Parathyroid adenoma (tissue), 2 donors: ENCODE measurements around the gene SMOC2.

Experiments used
- H2AFZ ChIP-seq: fragments of 300-600 bp; sonication (generic); one replicate; pipeline ENCODE4 v1.7.0; 2017; ENCODE audit warnings: antibody characterized with exemption, mild to moderate bottlenecking
- H3K27ac ChIP-seq: fragments of 300-600 bp; sonication (generic); one replicate; pipeline ENCODE4 v1.7.0; 2017
- H3K27me3 ChIP-seq: fragments of 300-600 bp; sonication (generic); one replicate; pipeline ENCODE4 v1.7.0; 2017; ENCODE audit warnings: low read length; ENCODE audit not compliant: control insufficient read depth, insufficient read depth
- H3K36me3 ChIP-seq: fragments of 300-600 bp; sonication (generic); one replicate; pipeline ENCODE4 v1.7.0; 2017; ENCODE audit warnings: low read length; ENCODE audit not compliant: control insufficient read depth, insufficient read depth
- H3K4me1 ChIP-seq: fragments of 300-600 bp; sonication (generic); one replicate; pipeline ENCODE4 v1.7.0; 2017; ENCODE audit warnings: control low read depth
- H3K4me2 ChIP-seq: fragments of 300-600 bp; sonication (generic); one replicate; pipeline ENCODE4 v1.7.0; 2017; ENCODE audit warnings: low read length
- H3K4me3 ChIP-seq: fragments of 300-600 bp; sonication (generic); one replicate; pipeline ENCODE4 v1.7.0; 2017; ENCODE audit warnings: low read depth, low read length
- H3K79me2 ChIP-seq: fragments of 300-600 bp; sonication (generic); one replicate; pipeline ENCODE4 v1.7.0; 2017; ENCODE audit warnings: control low read depth
- H3K9ac ChIP-seq: fragments of 300-600 bp; sonication (generic); one replicate; pipeline ENCODE4 v1.7.0; 2017; ENCODE audit warnings: mild to moderate bottlenecking
- H3K9me3 ChIP-seq: fragments of 300-600 bp; sonication (generic); one replicate; pipeline ENCODE4 v1.7.0; 2017; ENCODE audit warnings: low read length; ENCODE audit not compliant: control insufficient read depth
- TF ChIP-seq, protein P1 (sequence below): fragments of 300-600 bp; sonication (generic); IDR thresholded peaks from one replicate; pipeline ENCODE4 v1.7.0; 2017; ENCODE audit warnings: antibody characterized with exemption, mild to moderate bottlenecking
- donor health status: primary hyperparathyroidism.

Gene SMOC2

GRCh38 chr6:168414336-168415097 is 26.5 kb upstream of the SMOC2 start:
- Histone ChIP-seq H3K4me3 (no peak overlapping the region), H2AFZ (no peak overlapping the region), H3K36me3 (no peaks in the 10 kb centered on the region), H3K79me2 (no peaks in the 10 kb centered on the region), H3K27ac (no peak overlapping the region), H3K9me3 (no peaks in the 10 kb centered on the region), H3K27me3 (no peaks in the 10 kb centered on the region), H3K9ac (no peak overlapping the region), H3K4me1 (no peaks in the 10 kb centered on the region), H3K4me2 (no peak overlapping the region)
- TF ChIP-seq, protein P1, sequence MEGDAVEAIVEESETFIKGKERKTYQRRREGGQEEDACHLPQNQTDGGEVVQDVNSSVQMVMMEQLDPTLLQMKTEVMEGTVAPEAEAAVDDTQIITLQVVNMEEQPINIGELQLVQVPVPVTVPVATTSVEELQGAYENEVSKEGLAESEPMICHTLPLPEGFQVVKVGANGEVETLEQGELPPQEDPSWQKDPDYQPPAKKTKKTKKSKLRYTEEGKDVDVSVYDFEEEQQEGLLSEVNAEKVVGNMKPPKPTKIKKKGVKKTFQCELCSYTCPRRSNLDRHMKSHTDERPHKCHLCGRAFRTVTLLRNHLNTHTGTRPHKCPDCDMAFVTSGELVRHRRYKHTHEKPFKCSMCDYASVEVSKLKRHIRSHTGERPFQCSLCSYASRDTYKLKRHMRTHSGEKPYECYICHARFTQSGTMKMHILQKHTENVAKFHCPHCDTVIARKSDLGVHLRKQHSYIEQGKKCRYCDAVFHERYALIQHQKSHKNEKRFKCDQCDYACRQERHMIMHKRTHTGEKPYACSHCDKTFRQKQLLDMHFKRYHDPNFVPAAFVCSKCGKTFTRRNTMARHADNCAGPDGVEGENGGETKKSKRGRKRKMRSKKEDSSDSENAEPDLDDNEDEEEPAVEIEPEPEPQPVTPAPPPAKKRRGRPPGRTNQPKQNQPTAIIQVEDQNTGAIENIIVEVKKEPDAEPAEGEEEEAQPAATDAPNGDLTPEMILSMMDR: no peak

GRCh38 chr6:168415098-168415992 is 25.6 kb upstream of the SMOC2 start:
- Histone ChIP-seq H3K9me3 (no peaks in the 10 kb centered on the region), H3K4me2 (no peak overlapping the region), H3K9ac (no peak overlapping the region), H2AFZ (no peak overlapping the region), H3K4me1 (no peaks in the 10 kb centered on the region), H3K79me2 (no peaks in the 10 kb centered on the region), H3K27ac (no peak overlapping the region), H3K4me3 (no peak overlapping the region), H3K27me3 (no peaks in the 10 kb centered on the region), H3K36me3 (no peaks in the 10 kb centered on the region)
- TF ChIP-seq, protein P1: no peak

DNA sequence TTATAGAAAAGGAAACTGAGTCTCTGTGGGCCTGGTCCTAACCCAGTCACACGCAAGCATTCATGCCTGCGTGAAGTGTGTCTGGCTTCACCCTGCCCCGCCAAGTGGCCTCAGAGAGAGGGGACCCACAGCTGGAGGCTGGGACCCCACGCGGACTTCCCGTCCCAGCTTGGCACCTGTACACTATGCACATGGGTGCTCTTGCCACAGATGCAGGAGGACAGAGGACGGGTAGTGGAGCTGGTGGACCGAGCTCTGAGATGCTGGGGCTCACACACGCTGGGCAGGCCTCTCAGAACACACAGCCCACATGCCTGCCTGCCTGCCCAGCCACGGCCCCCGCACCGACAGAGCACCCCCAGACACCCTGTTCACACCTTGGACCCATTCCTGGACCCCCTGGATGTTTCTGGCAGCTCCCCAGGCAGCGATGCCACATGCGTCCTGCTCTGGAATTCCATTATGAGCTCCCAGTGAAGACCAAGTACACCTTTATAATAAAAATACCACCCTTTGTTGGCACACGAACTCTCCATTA is 24.9 kb upstream of the SMOC2 start:
- H3K36me3 ChIP-seq: no peaks in the 10 kb centered on the region
- no peaks in the 10 kb centered on the region for H3K79me2 ChIP-seq
- no peaks in the 10 kb centered on the region for H3K4me1 ChIP-seq
- no peak overlapping the region for H3K27ac ChIP-seq
- no peak overlapping the region for H2AFZ ChIP-seq
- TF ChIP-seq, protein P1: no peak
- no peak overlapping the region for H3K4me2 ChIP-seq
- no peak overlapping the region for H3K9ac ChIP-seq
- no peaks in the 10 kb centered on the region for H3K9me3 ChIP-seq
- H3K4me3 ChIP-seq: no peak overlapping the region
- no peaks in the 10 kb centered on the region for H3K27me3 ChIP-seq

- Histone ChIP-seq H2AFZ (no peak overlapping the region), H3K4me1 (no peaks in the 10 kb centered on the region), H3K27me3 (no peaks in the 10 kb centered on the region), H3K9me3 (no peaks in the 10 kb centered on the region), H3K9ac (no peak overlapping the region), H3K27ac (no peak overlapping the region), H3K4me3 (no peak overlapping the region), H3K79me2 (no peaks in the 10 kb centered on the region), H3K36me3 (no peaks in the 10 kb centered on the region), H3K4me2 (no peak overlapping the region)
- TF ChIP-seq, protein P1: no peak
These were observed 24.5 kb upstream of the SMOC2 start for GRCh38 chr6:168416531-168416930.
